GM19043 (cell line): ENCODE measurements around the gene FRA10AC1.

Experiments used
- ATAC-seq: cut with Tn5 transposase; IDR thresholded peaks from one replicate; pipeline ENCODE4 v1.9.1; 2021; ENCODE audit warnings: low read depth; ENCODE audit not compliant: unreplicated experiment

The FRA10AC1 gene

DNA sequence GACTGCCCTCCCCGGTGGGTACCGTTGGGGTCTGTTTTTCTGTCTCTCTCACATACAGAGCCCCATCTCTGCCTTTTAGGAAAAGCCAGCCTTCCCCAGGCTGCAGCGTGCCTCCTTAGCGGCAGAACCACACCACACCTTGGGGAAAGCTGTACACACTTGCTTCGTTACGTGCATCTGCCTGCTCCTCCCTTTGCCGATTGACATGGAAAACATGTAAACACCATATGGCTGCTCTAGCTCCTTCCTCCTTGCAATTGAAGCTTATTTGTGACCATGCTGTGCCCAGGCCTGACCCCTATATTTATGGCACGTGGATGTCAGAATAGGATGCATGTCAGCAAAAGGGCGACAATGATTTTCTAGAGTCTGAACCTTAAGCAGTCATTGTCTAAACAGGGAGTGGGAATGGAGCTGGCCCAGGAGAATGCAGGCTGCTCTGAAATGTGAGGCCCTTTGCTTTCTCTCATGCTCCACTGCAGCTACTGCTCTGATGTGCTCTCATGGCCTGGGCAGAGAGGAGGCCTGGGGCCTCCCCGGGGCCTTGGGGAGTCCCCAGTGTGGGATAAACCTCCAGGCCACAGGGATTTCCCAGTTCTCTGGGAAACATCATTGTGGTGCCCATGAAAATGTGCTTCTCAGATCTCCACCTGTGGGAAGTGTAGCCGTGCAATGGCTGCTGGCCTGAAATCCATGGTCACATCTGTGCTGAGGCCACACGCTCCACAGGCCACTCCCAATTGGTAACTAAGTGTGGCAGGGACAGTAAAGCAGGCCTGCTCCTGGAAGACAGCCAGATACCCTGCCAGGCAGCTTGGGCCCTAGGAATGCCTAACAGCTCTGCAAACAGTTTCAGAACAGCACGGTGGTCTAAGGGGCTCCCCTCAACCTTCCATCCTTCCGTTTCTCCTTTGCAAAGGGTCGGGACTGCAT lies 71.5 kb downstream of the FRA10AC1 start:
- ATAC-seq, result no peak

DNA sequence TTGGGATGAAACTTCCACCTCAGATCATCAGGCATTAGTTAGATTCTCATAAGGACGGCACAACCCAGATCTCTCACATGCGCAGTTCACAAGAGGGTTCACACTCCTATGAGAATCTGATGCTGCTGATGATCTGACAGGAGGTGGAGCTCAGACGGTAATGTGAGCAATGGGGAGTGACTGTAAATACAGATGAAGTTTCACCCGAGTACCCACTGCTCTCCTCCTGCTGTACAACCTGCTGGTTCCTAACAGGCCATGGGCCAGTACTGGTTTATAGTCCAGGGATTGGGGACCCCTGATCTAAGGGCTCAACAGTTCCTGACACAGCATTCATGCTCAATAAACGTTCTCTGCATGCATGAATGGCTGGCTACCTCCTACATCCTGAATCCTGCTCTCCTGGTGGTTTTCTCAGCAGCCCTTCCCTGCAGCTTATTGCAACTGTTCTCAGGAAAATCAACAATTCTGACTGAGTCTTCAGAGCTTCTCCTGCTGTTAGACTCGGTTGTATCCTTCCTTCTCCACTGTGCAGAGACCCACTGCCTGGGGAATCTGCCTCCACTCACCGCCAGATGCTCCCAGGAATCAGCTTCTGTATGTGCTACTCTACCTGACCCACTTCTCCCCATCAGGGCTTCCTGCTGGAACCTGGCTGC lies 72.6 kb downstream of the FRA10AC1 start:
- no peak for ATAC-seq

DNA sequence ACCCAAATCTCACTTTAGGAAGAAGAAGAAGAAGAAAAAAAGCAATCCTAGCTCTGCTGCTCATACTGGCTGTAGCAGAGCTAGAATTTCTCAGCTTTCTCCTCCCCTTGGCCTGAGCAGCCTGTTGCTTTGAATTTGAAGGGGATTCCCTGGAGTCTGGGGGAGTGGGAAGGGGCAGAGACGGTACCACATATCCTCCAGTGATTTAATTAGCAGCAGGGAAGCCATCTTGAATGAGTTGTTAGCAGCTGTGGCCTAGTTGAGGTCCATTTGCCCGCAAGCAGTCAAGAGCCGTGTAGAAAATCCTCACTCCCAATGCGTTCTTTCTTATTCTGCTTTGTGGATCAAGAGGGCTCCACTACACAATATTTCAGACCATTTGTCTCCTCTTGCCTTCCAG lies 73.5 kb downstream of the FRA10AC1 start:
- no peak for ATAC-seq

DNA sequence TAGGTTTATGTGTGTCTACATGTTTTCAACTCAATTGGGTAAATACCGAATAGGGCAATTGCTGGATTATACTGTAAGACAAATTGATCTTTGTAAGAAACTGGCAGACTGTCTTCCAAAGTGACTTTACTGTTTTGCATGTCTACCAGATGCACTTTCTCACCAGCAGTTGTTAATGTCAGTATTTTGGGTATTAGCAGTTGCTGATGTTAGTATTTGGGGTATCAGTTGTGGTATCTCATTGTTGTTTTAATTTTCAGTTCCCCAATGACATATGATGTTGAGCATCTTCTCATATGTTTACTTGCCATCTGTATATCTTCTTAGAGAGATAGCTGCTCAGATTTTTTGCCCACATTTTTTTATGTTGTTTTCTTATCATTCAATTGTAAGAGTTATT lies 79.5 kb downstream of the FRA10AC1 start:
- ATAC-seq, result no peak

DNA sequence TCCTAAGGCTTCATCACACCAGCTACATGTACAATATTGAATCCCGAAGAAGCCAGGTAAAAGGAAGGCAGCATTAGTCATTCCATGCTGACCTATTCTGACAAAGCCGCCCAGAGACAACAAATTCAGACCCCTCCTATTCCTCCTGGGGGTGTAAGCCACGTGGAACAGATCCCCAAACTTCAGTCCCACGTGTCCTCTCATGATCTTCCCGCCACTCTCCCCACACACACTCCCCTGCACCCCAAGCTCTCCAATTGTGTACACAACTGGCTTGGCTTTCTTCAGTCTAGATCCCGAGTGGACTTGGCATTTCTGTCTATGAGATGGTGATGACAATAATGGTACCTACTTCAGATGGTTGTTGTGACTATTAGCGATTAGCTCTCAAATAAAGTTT lies 81.5 kb downstream of the FRA10AC1 start:
- no peak for ATAC-seq
